Testis (tissue), 2 donors: ENCODE measurements around the gene EGFR.

ENCODE experiments used
- CTCF ChIP-seq, 3 experiments: fragments of 450-650 bp in 2 of 3; fragments of 200-600 bp in 1 of 3; sonication (generic) in 1 of 3; IDR thresholded peaks; one replicate each; pipeline ENCODE4 v1.5.1; 2016 to 2019; ENCODE audit warnings: antibody characterized with exemption in 3 of 3, mild to moderate bottlenecking in 2 of 3, moderate library complexity in 1 of 3
- POLR2A ChIP-seq: fragments of 450-650 bp; IDR thresholded peaks from one replicate; pipeline ENCODE4 v1.6.1; 2017; ENCODE audit warnings: antibody characterized with exemption, mild to moderate bottlenecking, moderate library complexity

- TF ChIP-seq CTCF (IDR thresholded peaks at IDR 0.05), result no peak
- no peak for TF ChIP-seq POLR2A
Observed at GRCh38 chr7:55024776-55025175, 6.0 kb downstream of the EGFR start.
